H1 (cell line): ENCODE measurements around the gene CFLAR. TPM values are rescaled to one million over a fixed set of nuclear protein-coding genes. Genes with fewer than 3 reads are reported as not detected.

Source experiments
- CTCF ChIA-PET: fragments of 300-600 bp; sonication (Branson Sonifier 250); formaldehyde crosslinking; loops from one replicate; lab custom pipeline; 2021; ENCODE audit not compliant: partially characterized antibody; lab: Charles Lee
- POLR2A ChIA-PET: fragments of 300-600 bp; sonication (Branson Sonifier 250); formaldehyde crosslinking; loops from one replicate; lab custom pipeline; 2021; ENCODE audit warnings: inconsistent platforms; ENCODE audit not compliant: partially characterized antibody; lab: Charles Lee
- DNase-seq, 2 experiments: peaks; one replicate each; pipeline versions ENCODE4 v3.0.0 to v3.0.0-alpha.2; 2010 to 2022; ENCODE audit warnings: low spot score in 2 of 2, low read depth in 1 of 2, mixed read lengths in 1 of 2
- FAIRE-seq: peaks from 2 replicates; lab custom pipeline; 2011; peaks lifted over from hg19 to GRCh38; lab: Jason Lieb, UNC
- H2AFZ ChIP-seq: 2 replicates; pipeline ENCODE4 v1.8.1; 2012; ENCODE audit warnings: low read length, inconsistent platforms
- H2AK5ac ChIP-seq: 2 replicates; pipeline ENCODE4 v1.6.1; 2013; ENCODE audit warnings: low read depth, low read length
- H2BK120ac ChIP-seq: replicated peaks from 2 replicates; pipeline ENCODE3; 2013; ENCODE audit warnings: low read depth, low read length, inconsistent platforms
- H2BK12ac ChIP-seq: 2 replicates; pipeline ENCODE4 v1.6.1; 2013; ENCODE audit warnings: low read depth, low read length
- H2BK15ac ChIP-seq: 2 replicates; pipeline ENCODE4 v1.6.1; 2013; ENCODE audit warnings: low read length
- H2BK20ac ChIP-seq: 2 replicates; pipeline ENCODE4 v1.6.1; 2013; ENCODE audit warnings: low read length
- H2BK5ac ChIP-seq: 2 replicates; pipeline ENCODE4 v1.6.1; 2013; ENCODE audit warnings: low read depth, low read length
- H3K14ac ChIP-seq: 2 replicates; pipeline ENCODE4 v1.6.1; 2013; ENCODE audit warnings: inconsistent platforms; ENCODE audit not compliant: insufficient read length
- H3K18ac ChIP-seq: 2 replicates; pipeline ENCODE4 v1.6.1; 2013; ENCODE audit warnings: low read length; ENCODE audit errors: extremely low read depth
- H3K23ac ChIP-seq: 2 replicates; pipeline ENCODE4 v1.6.1; 2013; ENCODE audit warnings: inconsistent platforms; ENCODE audit not compliant: insufficient read length
- H3K23me2 ChIP-seq: 2 replicates; pipeline ENCODE4 v1.6.1; 2013; ENCODE audit warnings: low read depth, low read length
- H3K27ac ChIP-seq: 2 replicates; pipeline ENCODE4 v1.6.1; 2011; ENCODE audit warnings: low read depth, low read length, inconsistent platforms
- H3K27me3 ChIP-seq, 4 experiments: replicated peaks in 1 of 4; 1 replicate in 1 of 4; 2 replicates in 3 of 4; pipeline versions ENCODE4 v1.6.1 to v1.8.1; 2011 to 2013; ENCODE audit warnings: low read length in 3 of 4, mild to moderate bottlenecking in 3 of 4, inconsistent platforms in 2 of 4, mixed read lengths in 2 of 4, moderate library complexity in 1 of 4; ENCODE audit not compliant: control insufficient read depth in 3 of 4, insufficient read depth in 3 of 4; ENCODE audit errors: extremely low read depth in 1 of 4
- H3K36me3 ChIP-seq, 4 experiments: 2 replicates each; pipeline versions ENCODE4 v1.6.1 to v1.8.1; 2011 to 2013; ENCODE audit warnings: mild to moderate bottlenecking in 4 of 4, low read length in 3 of 4, moderate library complexity in 2 of 4, control low read depth in 1 of 4, inconsistent platforms in 1 of 4; ENCODE audit not compliant: insufficient read depth in 4 of 4, control insufficient read depth in 2 of 4
- H3K4ac ChIP-seq: replicated peaks from 2 replicates; pipeline ENCODE3; 2013; ENCODE audit warnings: low read length, low read depth, mixed read lengths, inconsistent platforms; ENCODE audit not compliant: insufficient read length
- H3K4me1 ChIP-seq, 4 experiments: replicated peaks in 1 of 4; 1 replicate in 1 of 4; 2 replicates in 3 of 4; pipeline versions ENCODE4 v1.6.1 to v1.8.1; 2011 to 2013; ENCODE audit warnings: low read length in 3 of 4, inconsistent platforms in 2 of 4, mixed read lengths in 1 of 4; ENCODE audit not compliant: insufficient read depth in 4 of 4, control insufficient read depth in 3 of 4
- H3K4me2 ChIP-seq, 2 experiments: 2 replicates each; pipeline versions ENCODE4 v1.6.1 to v1.8.1; 2011 to 2013; ENCODE audit warnings: low read depth in 2 of 2, low read length in 2 of 2, control low read depth in 1 of 2, inconsistent platforms in 1 of 2, mild to moderate bottlenecking in 1 of 2; ENCODE audit not compliant: insufficient read depth in 1 of 2
- H3K4me3 ChIP-seq, 4 experiments: fragments of 200-600, 300-600 bp in 1 of 4; sonication (generic), shearing (Covaris generic), sonication (Bioruptor Twin) in 1 of 4; 2 replicates each; pipeline versions ENCODE4 v1.5.1 to v1.8.1; 2011 to 2016; ENCODE audit warnings: low read length in 4 of 4, low read depth in 3 of 4, control low read depth in 2 of 4, inconsistent platforms in 2 of 4, mild to moderate bottlenecking in 2 of 4, mixed read lengths in 1 of 4, moderate library complexity in 1 of 4; ENCODE audit not compliant: insufficient read depth in 2 of 4; ENCODE audit errors: extremely low read depth in 1 of 4
- H3K56ac ChIP-seq: replicated peaks from 2 replicates; pipeline ENCODE3; 2013; ENCODE audit warnings: low read depth, mild to moderate bottlenecking, mixed read lengths, low read length, inconsistent platforms; ENCODE audit not compliant: insufficient read length
- H3K79me1 ChIP-seq: 2 replicates; pipeline ENCODE4 v1.6.1; 2013; ENCODE audit warnings: low read depth, low read length, control low read depth
- H3K79me2 ChIP-seq, 2 experiments: 2 replicates each; pipeline versions ENCODE4 v1.6.1 to v1.8.1; 2012 to 2013; ENCODE audit warnings: low read length in 2 of 2, mild to moderate bottlenecking in 2 of 2, inconsistent platforms in 1 of 2; ENCODE audit not compliant: insufficient read depth in 2 of 2, control insufficient read depth in 1 of 2
- H3K9ac ChIP-seq, 4 experiments: replicated peaks in 1 of 4; 1 replicate in 1 of 4; 2 replicates in 3 of 4; pipeline versions ENCODE4 v1.6.1 to v1.8.1; 2011 to 2013; ENCODE audit warnings: low read depth in 3 of 4, low read length in 3 of 4, control low read depth in 2 of 4, mild to moderate bottlenecking in 2 of 4, moderate library complexity in 2 of 4, inconsistent platforms in 1 of 4; ENCODE audit errors: extremely low read depth in 1 of 4
- H3K9me3 ChIP-seq, 2 experiments: 2 replicates each; pipeline versions ENCODE4 v1.6.1 to v1.8.1; 2012 to 2013; ENCODE audit warnings: mild to moderate bottlenecking in 2 of 2, moderate library complexity in 2 of 2, control low read depth in 1 of 2, inconsistent platforms in 1 of 2, low read depth in 1 of 2, low read length in 1 of 2, mixed read lengths in 1 of 2; ENCODE audit not compliant: insufficient read depth in 2 of 2
- H4K20me1 ChIP-seq, 2 experiments: replicated peaks in 1 of 2; 2 replicates each; pipeline versions ENCODE3 to v1.8.1; 2011 to 2013; ENCODE audit warnings: inconsistent platforms in 2 of 2, low read length in 2 of 2, mild to moderate bottlenecking in 1 of 2; ENCODE audit not compliant: insufficient read depth in 2 of 2, control insufficient read depth in 1 of 2
- H4K5ac ChIP-seq: 2 replicates; pipeline ENCODE4 v1.6.1; 2013; ENCODE audit warnings: low read length, low read depth, mixed read lengths, inconsistent platforms; ENCODE audit not compliant: insufficient read length
- H4K8ac ChIP-seq: 2 replicates; pipeline ENCODE4 v1.8.0; 2013; ENCODE audit warnings: mild to moderate bottlenecking, moderate library complexity, low read length, inconsistent platforms; ENCODE audit not compliant: insufficient read depth; ENCODE audit errors: extremely low read depth
- H4K91ac ChIP-seq: replicated peaks from 2 replicates; pipeline ENCODE3; 2013; ENCODE audit warnings: low read length, mixed read lengths, inconsistent platforms; ENCODE audit not compliant: insufficient read length
- ATF2 ChIP-seq: IDR thresholded peaks from 2 replicates; pipeline ENCODE4 v1.6.1; 2012; ENCODE audit warnings: low read length, inconsistent platforms
- FOSL1 ChIP-seq: IDR thresholded peaks from 2 replicates; pipeline ENCODE4 v1.6.1; 2011; ENCODE audit warnings: mild to moderate bottlenecking, low read depth, low read length, moderate library complexity; ENCODE audit not compliant: insufficient read depth
- HDAC2 ChIP-seq, 2 experiments: fragments of 300-600 bp in 1 of 2; sonication (generic) in 1 of 2; IDR thresholded peaks; 2 replicates each; pipeline ENCODE4 v1.6.1; 2011 to 2012; ENCODE audit warnings: low read depth in 2 of 2, low read length in 2 of 2, mild to moderate bottlenecking in 2 of 2, moderate library complexity in 2 of 2, borderline replicate concordance in 1 of 2, inconsistent platforms in 1 of 2
- SAP30 ChIP-seq: fragments of 300-600 bp; sonication (generic); IDR thresholded peaks from 2 replicates; pipeline ENCODE4 v1.7.1; 2012; ENCODE audit warnings: low read length, moderate library complexity, mild to moderate bottlenecking, inconsistent platforms; ENCODE audit not compliant: insufficient read depth, insufficient replicate concordance
- TAF1 ChIP-seq: IDR thresholded peaks from 2 replicates; pipeline ENCODE4 v1.6.1; 2011; ENCODE audit warnings: mild to moderate bottlenecking, low read depth, low read length
- TAF7 ChIP-seq: optimal IDR thresholded peaks from 2 replicates; pipeline ENCODE3; 2011; ENCODE audit warnings: low read depth, mild to moderate bottlenecking, inconsistent platforms, low read length, moderate library complexity, borderline replicate concordance
- TCF12 ChIP-seq: IDR thresholded peaks from 2 replicates; pipeline ENCODE4 v1.6.1; 2011; ENCODE audit warnings: low read depth, mild to moderate bottlenecking, low read length
- USF2 ChIP-seq: IDR thresholded peaks from 2 replicates; pipeline ENCODE4 v1.6.1; 2011; ENCODE audit warnings: low read length, improper control_type of control experiment
- WGBS, 2 experiments: shearing (Covaris generic) in 1 of 2; methylation state at CpG; one replicate each; pipeline versions ENCODE4 v1.1.6 to v1.1.7; 2013 to 2015; ENCODE audit warnings: low lambda C conversion rate in 2 of 2, mixed read lengths in 2 of 2, inconsistent platforms in 1 of 2, low coverage in 1 of 2, missing lambda C conversion rate in 1 of 2; ENCODE audit not compliant: insufficient replicate concordance in 2 of 2, insufficient coverage in 1 of 2, insufficient read length in 1 of 2; ENCODE audit errors: extremely low coverage in 1 of 2, missing lambda C conversion rate in 1 of 2; 5-methylcytosine and 5-hydroxymethylcytosine counted together
- polyA plus RNA-seq, 7 experiments: library from polyadenylated mRNA; depleted of rRNA in 3 of 7; stranded (reverse) in 5 of 7; unstranded in 2 of 7; fragments of >200 nt in 5 of 7; fragments of 200-250 nt in 2 of 7; gene quantifications; 1 replicate in 5 of 7; 2 replicates in 1 of 7; 4 replicates in 1 of 7; pipeline versions ENCODE4 v1.2.1 to v1.2.3, GENCODE V29; 2011 to 2013; ENCODE audit warnings: missing spikeins in 2 of 7, mixed read lengths in 2 of 7
- total RNA-seq: library from RNA; stranded (reverse); fragmentation: NEBNext Ultra II Directional; extraction: Animal tissue kit (Norgen Biotek cat#: 25700); gene quantifications from 2 replicates; pipeline ENCODE4 v1.2.1, GENCODE V29; 2021

The CFLAR gene
- total and polyA plus RNA-seq, 2 of the 8 experiments (the other 6 are each of a cell fraction or from before 2014, with no cell fraction given): 1.1 to 3.9 TPM

- H3K23me2 ChIP-seq: peaks cover 4% of the 10 kb centered on the region
- peak within 1 kb of the TSS; percentile 98 for H3K18ac ChIP-seq
- no peaks in the 10 kb centered on the region for H3K27me3 ChIP-seq
- CTCF ChIA-PET: interaction anchor here (0.5 to 6.7 kb wide), 8 partner anchors 13 to 170 kb away, joined by 3 to 102 read pairs (median 4); partner anchors contain the start of gene ORC2
- H3K4me3 ChIP-seq: peak within 1 kb of the TSS; percentile 82 to 99 (median 87)
- no peaks in the 10 kb centered on the region for H3K36me3 ChIP-seq
- peak within 1 kb of the TSS; percentile 80 for H2BK120ac ChIP-seq
- 1% methylated on average over 32 of the region's 34 CpGs; no CpG with 5 or more reads in 1 of the 2 experiments for WGBS, 2 experiments
- H2BK12ac ChIP-seq: peak within 1 kb of the TSS; percentile 97; the same call in 1 of the 2 replicates
- no peaks in the 10 kb centered on the region for H3K79me1 ChIP-seq
- H4K20me1 ChIP-seq: no peaks in the 10 kb centered on the region
- H4K8ac ChIP-seq: no peak within 1 kb of the TSS
- H3K27ac ChIP-seq: peak within 1 kb of the TSS; percentile 98
- no peaks in the 10 kb centered on the region for H3K9me3 ChIP-seq
- FAIRE-seq: peak; percentile 90
- peak within 1 kb of the TSS; percentile 70 for H4K91ac ChIP-seq
- no peak within 1 kb of the TSS for H3K14ac ChIP-seq
- peaks cover 0 to 3% (median 0%) of the 10 kb centered on the region in 4 experiments; a peak in 2 of 7 replicates for H3K4me1 ChIP-seq
- H3K79me2 ChIP-seq: peaks cover 0 to 30% of the 10 kb centered on the region in 2 experiments; a peak in 2 of 4 replicates
- peak within 1 kb of the TSS; percentile 100 for H2AFZ ChIP-seq
- no peak within 1 kb of the TSS for H3K4ac ChIP-seq
- peak; percentile 85 to 90 for DNase-seq
- peak within 1 kb of the TSS; percentile 55 for H4K5ac ChIP-seq
- H3K4me2 ChIP-seq: peak within 1 kb of the TSS; percentile 68 to 82
- peak within 1 kb of the TSS; percentile 98 for H2BK5ac ChIP-seq
- H2AK5ac ChIP-seq: no peak within 1 kb of the TSS
- peak within 1 kb of the TSS; percentile 87 for H3K56ac ChIP-seq
- H2BK20ac ChIP-seq: no peak within 1 kb of the TSS
- H3K9ac ChIP-seq: peak within 1 kb of the TSS; percentile 72 to 100 (median 94)
- H2BK15ac ChIP-seq: no peak within 1 kb of the TSS
- H3K23ac ChIP-seq: no peak within 1 kb of the TSS
- POLR2A ChIA-PET: interaction anchor here (0.6 to 1.8 kb wide), 6 partner anchors 10 to 182 kb away, joined by 3 to 5 read pairs (median 4); partner anchors contain the start of genes NIF3L1, ORC2 and PPIL3
- TF ChIP-seq HDAC2 (IDR thresholded peaks at IDR 0.05; ENCODE audit: borderline replicate concordance in 1 of 2, low read depth in 2 of 2, low read length in 2 of 2) (peak; percentile 66 to 90; a peak in 2 of 4 replicates), TAF7 (peak; percentile 55), USF2 (no peak), SAP30 (peak; percentile 98), TCF12 (no peak), FOSL1 (no peak), ATF2 (no peak), TAF1 (peak; percentile 91)
Observed at GRCh38 chr2:201071479-201072200, 44.3 kb upstream of the CFLAR start, which contains the start of the genes HYCC2 and NDUFB3. Gene HYCC2, minus strand, starts transcription at chr2:201071671. Its CDS starts 47,662 bp downstream, at chr2:201024009. Gene NDUFB3, plus strand, starts transcription at chr2:201072001. Its CDS starts 6,882 bp downstream, at chr2:201078883.
